K562 (cell line): ENCODE data around the gene PLEKHA6.

Experiments
- CTCF ChIP-seq, 3 experiments: IDR thresholded peaks in 2 of 3; conservative IDR thresholded peaks in 1 of 3; 2 replicates each; pipeline ENCODE4 v1.5.1; 2011 to 2012; ENCODE audit warnings: low read length in 3 of 3, mild to moderate bottlenecking in 3 of 3, control low read depth in 2 of 3, improper control_type of control experiment in 1 of 3, inconsistent platforms in 1 of 3, low read depth in 1 of 3, mixed read lengths in 1 of 3, moderate library complexity in 1 of 3; ENCODE audit not compliant: insufficient read depth in 2 of 3
- ELK3 ChIP-seq: fragments of 450-650 bp; formaldehyde crosslinking; IDR thresholded peaks from 2 replicates; pipeline ENCODE4 v1.4.0; 2020; ENCODE audit warnings: mild to moderate bottlenecking
- HDGF ChIP-seq: fragments of 450-650 bp; IDR thresholded peaks from 2 replicates; pipeline ENCODE4 v1.6.1; 2016
- IRF2 ChIP-seq: sonication (generic); formaldehyde crosslinking; IDR thresholded peaks from 2 replicates; pipeline ENCODE4 v1.8.1; 2022; ENCODE audit warnings: mild to moderate bottlenecking, missing genetic modification reagents
- POLR2AphosphoS5 ChIP-seq: IDR thresholded peaks from 2 replicates; pipeline ENCODE4 v1.6.1; 2011; ENCODE audit warnings: mild to moderate bottlenecking, low read depth, low read length, moderate library complexity; ENCODE audit not compliant: control insufficient read depth, insufficient read depth
- TAF9B ChIP-seq: fragments of 450-650 bp; IDR thresholded peaks from 2 replicates; pipeline ENCODE4 v1.6.1; 2018; ENCODE audit warnings: mild to moderate bottlenecking; ENCODE audit not compliant: partially characterized antibody
- THRAP3 ChIP-seq: fragments of 450-650 bp; IDR thresholded peaks from 2 replicates; pipeline ENCODE4 v1.6.1; 2016; ENCODE audit warnings: mild to moderate bottlenecking, inconsistent platforms, borderline replicate concordance
- ZKSCAN3 ChIP-seq: fragments of 250-450 bp; sonication (Bioruptor Pico); IDR thresholded peaks from 2 replicates; pipeline ENCODE4 v1.4.0; 2020
- ZNF143 ChIP-seq: sonication (generic); formaldehyde crosslinking; IDR thresholded peaks from 2 replicates; pipeline ENCODE4 v1.9.0; 2022; ENCODE audit warnings: mild to moderate bottlenecking, missing genetic modification reagents

DNA sequence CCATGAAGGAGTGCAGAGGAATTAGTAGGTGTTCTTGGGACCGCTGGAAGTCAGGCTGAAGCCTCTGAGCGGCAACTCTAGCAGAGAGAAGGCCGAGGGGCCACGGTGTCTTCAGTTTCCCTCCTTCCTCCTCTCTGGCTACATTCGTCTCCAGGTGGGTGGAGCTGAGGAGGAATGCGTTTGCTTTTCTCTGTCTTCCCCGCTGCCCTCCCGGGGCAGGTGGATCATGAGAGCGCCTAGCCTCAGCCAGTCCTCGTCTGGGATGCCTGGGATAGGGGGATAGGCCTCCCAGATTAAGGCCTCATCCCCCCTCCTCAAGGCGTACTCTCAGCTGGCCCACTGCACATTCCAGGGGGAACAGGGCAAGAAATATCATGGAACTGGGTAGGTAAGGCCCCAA lies 138.5 kb downstream of the PLEKHA6 start:
- TF ChIP-seq IRF2 (CRISPR knock-in tag): no peak
- TF ChIP-seq HDGF: no peak
- no peak for TF ChIP-seq CTCF (IDR thresholded peaks at IDR 0.05 in 2 of 3, conservative IDR thresholded peaks at IDR 0.05 in 1 of 3; ENCODE audit: insufficient read depth in 2 of 3, low read depth in 1 of 3, low read length in 3 of 3)
- no peak for TF ChIP-seq ELK3 (CRISPR knock-in tag)
- no peak for TF ChIP-seq TAF9B
- no peak for TF ChIP-seq THRAP3
- TF ChIP-seq ZNF143 (CRISPR knock-in tag): no peak
- TF ChIP-seq POLR2AphosphoS5: no peak
- TF ChIP-seq ZKSCAN3 (CRISPR knock-in tag): no peak
